ENCODE measurements around the gene NGEF. TPM values are rescaled to one million over a fixed set of nuclear protein-coding genes. Genes with fewer than 3 reads are reported as not detected.

Gene NGEF
- total and polyA plus RNA-seq, 10 of the 15 experiments (the other 5 are each of a cell fraction or from before 2014, with no cell fraction given), result 0.12 TPM; not detected in 9

- no peak overlapping the region for H3K4me2 ChIP-seq (ENCODE audit: control insufficient read depth, insufficient read depth)
- TF ChIP-seq WRNIP1 (IDR thresholded peaks at IDR 0.05; ENCODE audit: borderline replicate concordance, low read depth, low read length), result no peak
- TF ChIP-seq KAT2A (conservative IDR thresholded peaks at IDR 0.05; ENCODE audit: control insufficient read depth, low read depth, low read length), result no peak
- no peak for TF ChIP-seq ZNF687 (IDR thresholded peaks at IDR 0.05)
- no peak for TF ChIP-seq HDAC2 (IDR thresholded peaks at IDR 0.05)
- TF ChIP-seq EP300 (IDR thresholded peaks at IDR 0.05; ENCODE audit: borderline replicate concordance in 1 of 2, control insufficient read depth in 1 of 2, low read depth in 2 of 2, low read length in 2 of 2), result no peak
- no peak for TF ChIP-seq CHD1 (IDR thresholded peaks at IDR 0.05; ENCODE audit: low read depth, low read length)
- TF ChIP-seq NKRF (conservative IDR thresholded peaks at IDR 0.05), result no peak
- TF ChIP-seq ZBED1 (IDR thresholded peaks at IDR 0.05; ENCODE audit: borderline replicate concordance), result no peak
- no peak for TF ChIP-seq RCOR1 (conservative IDR thresholded peaks at IDR 0.05; ENCODE audit: low read depth, low read length)
- no peak overlapping the region for H3K27ac ChIP-seq (ENCODE audit: control insufficient read depth, insufficient read depth)
- ATAC-seq, result no peak
- H4K20me1 ChIP-seq (ENCODE audit: control insufficient read depth, insufficient read depth), result no peaks in the 10 kb centered on the region
- H3K27me3 ChIP-seq (replicated peaks in 1 of 2; ENCODE audit: control insufficient read depth in 2 of 2, insufficient read depth in 2 of 2, low read length in 1 of 2), result no peaks in the 10 kb centered on the region; a peak in 1 of 4 replicates
- no peak overlapping the region for H3K4me3 ChIP-seq
- H3K79me2 ChIP-seq (ENCODE audit: control insufficient read depth, insufficient read depth, low read length), result no peaks in the 10 kb centered on the region
- in situ Hi-C loops (cut with MboI), result no loop called here
- SMC1A ChIA-PET (ENCODE audit: uncharacterized antibody, unreplicated experiment), result interaction anchor here (0.7 kb wide), 1 partner anchor 19 kb away, joined by 3 read pairs; no protein-coding TSS in a partner anchor
- no peak for DNase-seq (ENCODE audit: low read depth, low spot score)
- BruUV-seq (replicated peaks), result no TSS peak
- H3K4me1 ChIP-seq (ENCODE audit: control insufficient read depth, insufficient read depth, low read length), result no peaks in the 10 kb centered on the region
- no peaks in the 10 kb centered on the region for H3K9me3 ChIP-seq (replicated peaks; ENCODE audit: control insufficient read depth, insufficient read depth, low read length)
- WGBS (ENCODE audit: insufficient coverage, insufficient replicate concordance, low lambda C conversion rate, missing lambda C conversion rate), result 38% methylated on average over 4 of the region's 4 CpGs
- RAD21 ChIA-PET (ENCODE audit: unreplicated experiment), result no interaction called here
- FAIRE-seq, result no peak
- CTCF ChIA-PET, result interaction anchor here (1.3 kb wide), 1 partner anchor 53 kb away, joined by 4 read pairs; no protein-coding TSS in a partner anchor
- no peak overlapping the region for H3K9ac ChIP-seq (ENCODE audit: control insufficient read depth, insufficient read depth, low read length)
- no peaks in the 10 kb centered on the region for H3K36me3 ChIP-seq (ENCODE audit: control insufficient read depth in 2 of 2, insufficient read depth in 2 of 2, low read length in 1 of 2)
- intact Hi-C loops (cut with micrococcal nuclease; ENCODE audit: unreplicated experiment), result no loop called here
- no peak overlapping the region for H2AFZ ChIP-seq (ENCODE audit: control insufficient read depth, low read depth, low read length)
- POLR2A ChIA-PET, result no interaction called here
Observed at GRCh38 chr2:232976176-232976575, 36.9 kb downstream of the NGEF start.
